H1 (cell line): ENCODE data around the gene ACBD6. TPM values are rescaled to one million over a fixed set of nuclear protein-coding genes. Genes with fewer than 3 reads are reported as not detected.

Experiments
- CTCF ChIA-PET: fragments of 300-600 bp; sonication (Branson Sonifier 250); formaldehyde crosslinking; loops from one replicate; lab custom pipeline; 2021; ENCODE audit not compliant: partially characterized antibody; lab: Charles Lee
- POLR2A ChIA-PET: fragments of 300-600 bp; sonication (Branson Sonifier 250); formaldehyde crosslinking; loops from one replicate; lab custom pipeline; 2021; ENCODE audit warnings: inconsistent platforms; ENCODE audit not compliant: partially characterized antibody; lab: Charles Lee
- DNase-seq, 2 experiments: peaks; one replicate each; pipeline versions ENCODE4 v3.0.0 to v3.0.0-alpha.2; 2010 to 2022; ENCODE audit warnings: low spot score in 2 of 2, low read depth in 1 of 2, mixed read lengths in 1 of 2
- FAIRE-seq: peaks from 2 replicates; lab custom pipeline; 2011; peaks lifted over from hg19 to GRCh38; lab: Jason Lieb, UNC
- H2AFZ ChIP-seq: 2 replicates; pipeline ENCODE4 v1.8.1; 2012; ENCODE audit warnings: low read length, inconsistent platforms
- H2AK5ac ChIP-seq: 2 replicates; pipeline ENCODE4 v1.6.1; 2013; ENCODE audit warnings: low read depth, low read length
- H2BK120ac ChIP-seq: replicated peaks from 2 replicates; pipeline ENCODE3; 2013; ENCODE audit warnings: low read depth, low read length, inconsistent platforms
- H2BK12ac ChIP-seq: 2 replicates; pipeline ENCODE4 v1.6.1; 2013; ENCODE audit warnings: low read depth, low read length
- H2BK15ac ChIP-seq: 2 replicates; pipeline ENCODE4 v1.6.1; 2013; ENCODE audit warnings: low read length
- H2BK20ac ChIP-seq: 2 replicates; pipeline ENCODE4 v1.6.1; 2013; ENCODE audit warnings: low read length
- H2BK5ac ChIP-seq: 2 replicates; pipeline ENCODE4 v1.6.1; 2013; ENCODE audit warnings: low read depth, low read length
- H3K14ac ChIP-seq: 2 replicates; pipeline ENCODE4 v1.6.1; 2013; ENCODE audit warnings: inconsistent platforms; ENCODE audit not compliant: insufficient read length
- H3K18ac ChIP-seq: 2 replicates; pipeline ENCODE4 v1.6.1; 2013; ENCODE audit warnings: low read length; ENCODE audit errors: extremely low read depth
- H3K23ac ChIP-seq: 2 replicates; pipeline ENCODE4 v1.6.1; 2013; ENCODE audit warnings: inconsistent platforms; ENCODE audit not compliant: insufficient read length
- H3K23me2 ChIP-seq: 2 replicates; pipeline ENCODE4 v1.6.1; 2013; ENCODE audit warnings: low read depth, low read length
- H3K27ac ChIP-seq: 2 replicates; pipeline ENCODE4 v1.6.1; 2011; ENCODE audit warnings: low read depth, low read length, inconsistent platforms
- H3K27me3 ChIP-seq, 4 experiments: replicated peaks in 1 of 4; 1 replicate in 1 of 4; 2 replicates in 3 of 4; pipeline versions ENCODE4 v1.6.1 to v1.8.1; 2011 to 2013; ENCODE audit warnings: low read length in 3 of 4, mild to moderate bottlenecking in 3 of 4, inconsistent platforms in 2 of 4, mixed read lengths in 2 of 4, moderate library complexity in 1 of 4; ENCODE audit not compliant: control insufficient read depth in 3 of 4, insufficient read depth in 3 of 4; ENCODE audit errors: extremely low read depth in 1 of 4
- H3K36me3 ChIP-seq, 4 experiments: 2 replicates each; pipeline versions ENCODE4 v1.6.1 to v1.8.1; 2011 to 2013; ENCODE audit warnings: mild to moderate bottlenecking in 4 of 4, low read length in 3 of 4, moderate library complexity in 2 of 4, control low read depth in 1 of 4, inconsistent platforms in 1 of 4; ENCODE audit not compliant: insufficient read depth in 4 of 4, control insufficient read depth in 2 of 4
- H3K4ac ChIP-seq: replicated peaks from 2 replicates; pipeline ENCODE3; 2013; ENCODE audit warnings: low read length, low read depth, mixed read lengths, inconsistent platforms; ENCODE audit not compliant: insufficient read length
- H3K4me1 ChIP-seq, 4 experiments: replicated peaks in 1 of 4; 1 replicate in 1 of 4; 2 replicates in 3 of 4; pipeline versions ENCODE4 v1.6.1 to v1.8.1; 2011 to 2013; ENCODE audit warnings: low read length in 3 of 4, inconsistent platforms in 2 of 4, mixed read lengths in 1 of 4; ENCODE audit not compliant: insufficient read depth in 4 of 4, control insufficient read depth in 3 of 4
- H3K4me2 ChIP-seq, 2 experiments: 2 replicates each; pipeline versions ENCODE4 v1.6.1 to v1.8.1; 2011 to 2013; ENCODE audit warnings: low read depth in 2 of 2, low read length in 2 of 2, control low read depth in 1 of 2, inconsistent platforms in 1 of 2, mild to moderate bottlenecking in 1 of 2; ENCODE audit not compliant: insufficient read depth in 1 of 2
- H3K4me3 ChIP-seq, 4 experiments: fragments of 200-600, 300-600 bp in 1 of 4; sonication (generic), shearing (Covaris generic), sonication (Bioruptor Twin) in 1 of 4; 2 replicates each; pipeline versions ENCODE4 v1.5.1 to v1.8.1; 2011 to 2016; ENCODE audit warnings: low read length in 4 of 4, low read depth in 3 of 4, control low read depth in 2 of 4, inconsistent platforms in 2 of 4, mild to moderate bottlenecking in 2 of 4, mixed read lengths in 1 of 4, moderate library complexity in 1 of 4; ENCODE audit not compliant: insufficient read depth in 2 of 4; ENCODE audit errors: extremely low read depth in 1 of 4
- H3K56ac ChIP-seq: replicated peaks from 2 replicates; pipeline ENCODE3; 2013; ENCODE audit warnings: low read depth, mild to moderate bottlenecking, mixed read lengths, low read length, inconsistent platforms; ENCODE audit not compliant: insufficient read length
- H3K79me1 ChIP-seq: 2 replicates; pipeline ENCODE4 v1.6.1; 2013; ENCODE audit warnings: low read depth, low read length, control low read depth
- H3K79me2 ChIP-seq, 2 experiments: 2 replicates each; pipeline versions ENCODE4 v1.6.1 to v1.8.1; 2012 to 2013; ENCODE audit warnings: low read length in 2 of 2, mild to moderate bottlenecking in 2 of 2, inconsistent platforms in 1 of 2; ENCODE audit not compliant: insufficient read depth in 2 of 2, control insufficient read depth in 1 of 2
- H3K9ac ChIP-seq, 4 experiments: replicated peaks in 1 of 4; 1 replicate in 1 of 4; 2 replicates in 3 of 4; pipeline versions ENCODE4 v1.6.1 to v1.8.1; 2011 to 2013; ENCODE audit warnings: low read depth in 3 of 4, low read length in 3 of 4, control low read depth in 2 of 4, mild to moderate bottlenecking in 2 of 4, moderate library complexity in 2 of 4, inconsistent platforms in 1 of 4; ENCODE audit errors: extremely low read depth in 1 of 4
- H3K9me3 ChIP-seq, 2 experiments: 2 replicates each; pipeline versions ENCODE4 v1.6.1 to v1.8.1; 2012 to 2013; ENCODE audit warnings: mild to moderate bottlenecking in 2 of 2, moderate library complexity in 2 of 2, control low read depth in 1 of 2, inconsistent platforms in 1 of 2, low read depth in 1 of 2, low read length in 1 of 2, mixed read lengths in 1 of 2; ENCODE audit not compliant: insufficient read depth in 2 of 2
- H4K20me1 ChIP-seq, 2 experiments: replicated peaks in 1 of 2; 2 replicates each; pipeline versions ENCODE3 to v1.8.1; 2011 to 2013; ENCODE audit warnings: inconsistent platforms in 2 of 2, low read length in 2 of 2, mild to moderate bottlenecking in 1 of 2; ENCODE audit not compliant: insufficient read depth in 2 of 2, control insufficient read depth in 1 of 2
- H4K5ac ChIP-seq: 2 replicates; pipeline ENCODE4 v1.6.1; 2013; ENCODE audit warnings: low read length, low read depth, mixed read lengths, inconsistent platforms; ENCODE audit not compliant: insufficient read length
- H4K8ac ChIP-seq: 2 replicates; pipeline ENCODE4 v1.8.0; 2013; ENCODE audit warnings: mild to moderate bottlenecking, moderate library complexity, low read length, inconsistent platforms; ENCODE audit not compliant: insufficient read depth; ENCODE audit errors: extremely low read depth
- H4K91ac ChIP-seq: replicated peaks from 2 replicates; pipeline ENCODE3; 2013; ENCODE audit warnings: low read length, mixed read lengths, inconsistent platforms; ENCODE audit not compliant: insufficient read length
- ASH2L ChIP-seq: fragments of 200-600, 300-600 bp; sonication (generic); IDR thresholded peaks from one replicate; pipeline ENCODE4 v1.7.1; 2017; ENCODE audit warnings: low read length
- BCL11A ChIP-seq, 2 experiments: IDR thresholded peaks; one replicate each; pipeline ENCODE4 v1.6.1; 2011; ENCODE audit warnings: low read depth in 2 of 2, low read length in 2 of 2, mild to moderate bottlenecking in 2 of 2
- CEBPB ChIP-seq: IDR thresholded peaks from 2 replicates; pipeline ENCODE4 v1.6.1; 2012; ENCODE audit warnings: low read depth, low read length
- EP300 ChIP-seq, 2 experiments: IDR thresholded peaks; 1 replicate in 1 of 2; 2 replicates in 1 of 2; pipeline ENCODE4 v1.6.1; 2011 to 2012; ENCODE audit warnings: low read depth in 2 of 2, low read length in 2 of 2, mild to moderate bottlenecking in 2 of 2, borderline replicate concordance in 1 of 2, inconsistent platforms in 1 of 2, moderate library complexity in 1 of 2
- KDM1A ChIP-seq: fragments of 200-600, 300-600 bp; sonication (generic); IDR thresholded peaks from 2 replicates; pipeline ENCODE4 v1.7.1; 2016; ENCODE audit warnings: mild to moderate bottlenecking, low read length, borderline replicate concordance
- KDM5A ChIP-seq: fragments of 200-600 bp; IDR thresholded peaks from 2 replicates; pipeline ENCODE4 v1.7.1; 2012; ENCODE audit warnings: mild to moderate bottlenecking, low read length, inconsistent platforms, mixed read lengths
- POLR2AphosphoS5 ChIP-seq: IDR thresholded peaks from 2 replicates; pipeline ENCODE4 v1.6.1; 2011; ENCODE audit warnings: low read depth, low read length
- RAD21 ChIP-seq, 2 experiments: IDR thresholded peaks in 1 of 2; conservative IDR thresholded peaks in 1 of 2; 2 replicates each; pipeline ENCODE4 v1.6.1; 2011; ENCODE audit warnings: low read depth in 2 of 2, low read length in 2 of 2, improper control_type of control experiment in 1 of 2, inconsistent platforms in 1 of 2, mild to moderate bottlenecking in 1 of 2, moderate library complexity in 1 of 2
- TAF1 ChIP-seq: IDR thresholded peaks from 2 replicates; pipeline ENCODE4 v1.6.1; 2011; ENCODE audit warnings: mild to moderate bottlenecking, low read depth, low read length
- USF2 ChIP-seq: IDR thresholded peaks from 2 replicates; pipeline ENCODE4 v1.6.1; 2011; ENCODE audit warnings: low read length, improper control_type of control experiment
- WGBS, 2 experiments: shearing (Covaris generic) in 1 of 2; methylation state at CpG; one replicate each; pipeline versions ENCODE4 v1.1.6 to v1.1.7; 2013 to 2015; ENCODE audit warnings: low lambda C conversion rate in 2 of 2, mixed read lengths in 2 of 2, inconsistent platforms in 1 of 2, low coverage in 1 of 2, missing lambda C conversion rate in 1 of 2; ENCODE audit not compliant: insufficient replicate concordance in 2 of 2, insufficient coverage in 1 of 2, insufficient read length in 1 of 2; ENCODE audit errors: extremely low coverage in 1 of 2, missing lambda C conversion rate in 1 of 2; 5-methylcytosine and 5-hydroxymethylcytosine counted together
- polyA plus RNA-seq, 7 experiments: library from polyadenylated mRNA; depleted of rRNA in 3 of 7; stranded (reverse) in 5 of 7; unstranded in 2 of 7; fragments of >200 nt in 5 of 7; fragments of 200-250 nt in 2 of 7; gene quantifications; 1 replicate in 5 of 7; 2 replicates in 1 of 7; 4 replicates in 1 of 7; pipeline versions ENCODE4 v1.2.1 to v1.2.3, GENCODE V29; 2011 to 2013; ENCODE audit warnings: missing spikeins in 2 of 7, mixed read lengths in 2 of 7
- total RNA-seq: library from RNA; stranded (reverse); fragmentation: NEBNext Ultra II Directional; extraction: Animal tissue kit (Norgen Biotek cat#: 25700); gene quantifications from 2 replicates; pipeline ENCODE4 v1.2.1, GENCODE V29; 2021

Gene ACBD6
- total and polyA plus RNA-seq, 2 of the 8 experiments (the other 6 are each of a cell fraction or from before 2014, with no cell fraction given) = 52.0 to 67.7 TPM

GRCh38 chr1:180259431-180260338 is 242.7 kb downstream of the ACBD6 start:
- Histone ChIP-seq H3K18ac (no peak overlapping the region; the same call in 1 of the 2 replicates), H3K9me3 (no peaks in the 10 kb centered on the region), H4K91ac (no peak overlapping the region), H3K56ac (no peak overlapping the region), H3K4me3 (no peak overlapping the region), H2AFZ (no peak overlapping the region), H3K36me3 (no peaks in the 10 kb centered on the region), H2AK5ac (no peak overlapping the region; the same call in 1 of the 2 replicates), H3K79me2 (no peaks in the 10 kb centered on the region), H2BK20ac (no peak overlapping the region), H2BK12ac (no peak overlapping the region), H3K4ac (no peak overlapping the region), H3K27ac (no peak overlapping the region), H2BK5ac (peak overlapping the region; percentile 81), H3K9ac (no peak overlapping the region), H3K4me2 (no peak overlapping the region), H4K5ac (no peak overlapping the region), H3K14ac (no peak overlapping the region), H2BK15ac (no peak overlapping the region), H2BK120ac (no peak overlapping the region), H3K23ac (no peak overlapping the region), H4K8ac (peak overlapping the region; percentile 35; the same call in 1 of the 2 replicates), H3K27me3 (no peaks in the 10 kb centered on the region; a peak in 1 of 7 replicates), H4K20me1 (no peaks in the 10 kb centered on the region), H3K23me2 (0 out of 2 replicates have a peak, but pooled peaks cover 1% of the 10 kb centered on the region), H3K79me1 (no peaks in the 10 kb centered on the region), H3K4me1 (peaks cover 0 to 7% (median 2%) of the 10 kb centered on the region in 4 experiments; a peak in 4 of 7 replicates)
- DNase-seq (no peak), FAIRE-seq (no peak)
- ChIA-PET CTCF (interaction anchor here (0.6 to 17.1 kb wide), 16 partner anchors 7 to 241 kb away, joined by 3 to 244 read pairs (median 5); no protein-coding TSS in a partner anchor), POLR2A (interaction anchor here (0.8 to 1.4 kb wide), 5 partner anchors 9 to 29 kb away, joined by 3 to 5 read pairs (median 3); partner anchors contain the start of gene LHX4)
- 89% methylated on average over 18 of the region's 22 CpGs; no CpG with 5 or more reads in 1 of the 2 experiments for WGBS, 2 experiments
- TF ChIP-seq ASH2L = no peak
- no peak for TF ChIP-seq EP300 (IDR thresholded peaks at IDR 0.05; ENCODE audit: borderline replicate concordance in 1 of 2, low read depth in 2 of 2, low read length in 2 of 2)
- no peak for TF ChIP-seq USF2
- no peak for TF ChIP-seq TAF1
- TF ChIP-seq KDM1A = no peak
- TF ChIP-seq RAD21 (IDR thresholded peaks at IDR 0.05 in 1 of 2, conservative IDR thresholded peaks at IDR 0.05 in 1 of 2; ENCODE audit: low read depth in 2 of 2, low read length in 2 of 2) = no peak
- no peak for TF ChIP-seq POLR2AphosphoS5
- TF ChIP-seq BCL11A (IDR thresholded peaks at IDR 0.05; ENCODE audit: low read depth in 2 of 2, low read length in 2 of 2) = no peak
- no peak for TF ChIP-seq KDM5A
- TF ChIP-seq CEBPB = no peak
